ENCODE data around the gene CIB4.

- TF ChIP-seq EP300 (IDR thresholded peaks at IDR 0.05) (no peak), CTCF (IDR thresholded peaks at IDR 0.05) (no peak), POLR2AphosphoS5 (IDR thresholded peaks at IDR 0.05) (no peak), POLR2A (IDR thresholded peaks at IDR 0.05) (no peak)
Measured at GRCh38 chr2:26533661-26534060, 107.5 kb downstream of the CIB4 start.

Data from sigmoid colon (tissue), 4 donors.